ENCODE measurements around the gene MAPT.

GRCh38 chr17:45955326-45955725, 61.0 kb downstream of the MAPT start:
- TF ChIP-seq, protein P1, sequence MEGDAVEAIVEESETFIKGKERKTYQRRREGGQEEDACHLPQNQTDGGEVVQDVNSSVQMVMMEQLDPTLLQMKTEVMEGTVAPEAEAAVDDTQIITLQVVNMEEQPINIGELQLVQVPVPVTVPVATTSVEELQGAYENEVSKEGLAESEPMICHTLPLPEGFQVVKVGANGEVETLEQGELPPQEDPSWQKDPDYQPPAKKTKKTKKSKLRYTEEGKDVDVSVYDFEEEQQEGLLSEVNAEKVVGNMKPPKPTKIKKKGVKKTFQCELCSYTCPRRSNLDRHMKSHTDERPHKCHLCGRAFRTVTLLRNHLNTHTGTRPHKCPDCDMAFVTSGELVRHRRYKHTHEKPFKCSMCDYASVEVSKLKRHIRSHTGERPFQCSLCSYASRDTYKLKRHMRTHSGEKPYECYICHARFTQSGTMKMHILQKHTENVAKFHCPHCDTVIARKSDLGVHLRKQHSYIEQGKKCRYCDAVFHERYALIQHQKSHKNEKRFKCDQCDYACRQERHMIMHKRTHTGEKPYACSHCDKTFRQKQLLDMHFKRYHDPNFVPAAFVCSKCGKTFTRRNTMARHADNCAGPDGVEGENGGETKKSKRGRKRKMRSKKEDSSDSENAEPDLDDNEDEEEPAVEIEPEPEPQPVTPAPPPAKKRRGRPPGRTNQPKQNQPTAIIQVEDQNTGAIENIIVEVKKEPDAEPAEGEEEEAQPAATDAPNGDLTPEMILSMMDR (IDR thresholded peaks at IDR 0.05) = no peak
- TF ChIP-seq POLR2A (IDR thresholded peaks at IDR 0.05) = no peak
- no peak for TF ChIP-seq POLR2AphosphoS5 (IDR thresholded peaks at IDR 0.05)

All from prostate gland (tissue), 2 donors.